ENCODE measurements around the gene FAAP20. TPM values are rescaled to one million over a fixed set of nuclear protein-coding genes. Genes with fewer than 3 reads are reported as not detected.

Gene FAAP20
- total and polyA plus RNA-seq, 2 experiments from 2014 or later = 79.1 to 167 TPM

DNA sequence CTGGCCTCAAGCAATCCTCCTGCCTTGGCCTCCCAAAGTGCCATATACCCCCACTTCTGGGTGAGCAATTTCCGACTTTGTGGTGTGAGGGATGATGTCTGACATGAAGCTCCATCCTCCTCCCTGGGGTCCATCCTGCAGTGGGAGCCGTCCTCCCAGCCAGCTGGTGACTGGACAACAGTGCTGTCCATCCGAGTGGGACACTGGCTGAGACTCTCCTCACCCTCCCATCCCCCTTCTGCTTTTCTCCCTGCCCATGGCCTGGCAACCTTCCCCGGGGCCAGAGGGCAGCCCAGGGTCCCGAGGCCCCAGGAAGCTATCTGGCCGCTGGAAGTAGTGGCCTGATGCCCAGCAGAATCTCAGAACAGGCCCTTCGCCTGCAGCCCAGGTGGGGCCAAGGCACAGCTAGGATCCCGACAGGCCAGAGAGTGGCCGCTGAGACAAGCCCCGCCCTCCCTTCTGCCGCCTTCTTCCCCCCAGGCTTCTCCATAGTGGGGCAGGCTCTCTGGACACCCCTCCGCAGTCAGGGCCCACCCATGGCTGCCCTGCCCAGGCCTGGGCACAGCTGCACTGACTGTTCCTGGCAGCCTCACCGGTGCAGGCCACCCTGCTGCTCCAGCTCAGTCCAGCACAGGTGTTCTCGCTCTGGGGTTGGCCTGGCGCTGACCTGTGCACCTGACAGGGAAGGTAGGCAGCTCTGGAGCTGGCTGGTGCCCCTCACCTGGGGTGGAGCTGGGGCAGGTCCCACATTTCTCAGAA, 8.4 kb upstream of the FAAP20 start:
- Histone ChIP-seq H3K9me2 (ENCODE audit: insufficient read depth) (no peaks in the 10 kb centered on the region), H3K4me1 (ENCODE audit: insufficient read depth) (peaks cover 10% of the 10 kb centered on the region; the same call in 1 of the 2 replicates), H3K36me3 (ENCODE audit: insufficient read depth) (no peaks in the 10 kb centered on the region), H3K4me2 (no peak overlapping the region), H3K27ac (ENCODE audit: low read depth) (no peak overlapping the region), H3F3A (replicated peaks; ENCODE audit: low read depth) (peaks cover 7% of the 10 kb centered on the region; the same call in 1 of the 2 replicates), H3K27me3 (ENCODE audit: insufficient read depth) (peaks cover 6% of the 10 kb centered on the region; the same call in 1 of the 2 replicates), H3K79me2 (replicated peaks; ENCODE audit: insufficient read depth) (no peaks in the 10 kb centered on the region; the same call in 1 of the 2 replicates), H2AFZ (no peak overlapping the region), H3K4me3 (no peak overlapping the region), H4K20me1 (replicated peaks; ENCODE audit: insufficient read depth) (no peaks in the 10 kb centered on the region)
- TF ChIP-seq NANOG (IDR thresholded peaks at IDR 0.05; ENCODE audit: borderline replicate concordance) (no peak), ZNF331 (CRISPR knock-in tag; IDR thresholded peaks at IDR 0.05; ENCODE audit: low read depth) (no peak), POLR2AphosphoS5 (IDR thresholded peaks at IDR 0.05; ENCODE audit: low read depth) (no peak), CREB1 (CRISPR knock-in tag; IDR thresholded peaks at IDR 0.05; ENCODE audit: low read depth) (no peak), EZH2 (IDR thresholded peaks at IDR 0.05; ENCODE audit: low read depth, unreplicated experiment) (no peak), JUNB (IDR thresholded peaks at IDR 0.05; ENCODE audit: unreplicated experiment) (no peak), EZH2phosphoT487 (IDR thresholded peaks at IDR 0.05; ENCODE audit: unreplicated experiment) (no peak), STAT1 (IDR thresholded peaks at IDR 0.05; ENCODE audit: unreplicated experiment) (no peak)
- TF ChIP-seq, protein P1, sequence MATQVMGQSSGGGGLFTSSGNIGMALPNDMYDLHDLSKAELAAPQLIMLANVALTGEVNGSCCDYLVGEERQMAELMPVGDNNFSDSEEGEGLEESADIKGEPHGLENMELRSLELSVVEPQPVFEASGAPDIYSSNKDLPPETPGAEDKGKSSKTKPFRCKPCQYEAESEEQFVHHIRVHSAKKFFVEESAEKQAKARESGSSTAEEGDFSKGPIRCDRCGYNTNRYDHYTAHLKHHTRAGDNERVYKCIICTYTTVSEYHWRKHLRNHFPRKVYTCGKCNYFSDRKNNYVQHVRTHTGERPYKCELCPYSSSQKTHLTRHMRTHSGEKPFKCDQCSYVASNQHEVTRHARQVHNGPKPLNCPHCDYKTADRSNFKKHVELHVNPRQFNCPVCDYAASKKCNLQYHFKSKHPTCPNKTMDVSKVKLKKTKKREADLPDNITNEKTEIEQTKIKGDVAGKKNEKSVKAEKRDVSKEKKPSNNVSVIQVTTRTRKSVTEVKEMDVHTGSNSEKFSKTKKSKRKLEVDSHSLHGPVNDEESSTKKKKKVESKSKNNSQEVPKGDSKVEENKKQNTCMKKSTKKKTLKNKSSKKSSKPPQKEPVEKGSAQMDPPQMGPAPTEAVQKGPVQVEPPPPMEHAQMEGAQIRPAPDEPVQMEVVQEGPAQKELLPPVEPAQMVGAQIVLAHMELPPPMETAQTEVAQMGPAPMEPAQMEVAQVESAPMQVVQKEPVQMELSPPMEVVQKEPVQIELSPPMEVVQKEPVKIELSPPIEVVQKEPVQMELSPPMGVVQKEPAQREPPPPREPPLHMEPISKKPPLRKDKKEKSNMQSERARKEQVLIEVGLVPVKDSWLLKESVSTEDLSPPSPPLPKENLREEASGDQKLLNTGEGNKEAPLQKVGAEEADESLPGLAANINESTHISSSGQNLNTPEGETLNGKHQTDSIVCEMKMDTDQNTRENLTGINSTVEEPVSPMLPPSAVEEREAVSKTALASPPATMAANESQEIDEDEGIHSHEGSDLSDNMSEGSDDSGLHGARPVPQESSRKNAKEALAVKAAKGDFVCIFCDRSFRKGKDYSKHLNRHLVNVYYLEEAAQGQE (IDR thresholded peaks at IDR 0.05; ENCODE audit: unreplicated experiment) = no peak
- TF ChIP-seq, protein P2, sequence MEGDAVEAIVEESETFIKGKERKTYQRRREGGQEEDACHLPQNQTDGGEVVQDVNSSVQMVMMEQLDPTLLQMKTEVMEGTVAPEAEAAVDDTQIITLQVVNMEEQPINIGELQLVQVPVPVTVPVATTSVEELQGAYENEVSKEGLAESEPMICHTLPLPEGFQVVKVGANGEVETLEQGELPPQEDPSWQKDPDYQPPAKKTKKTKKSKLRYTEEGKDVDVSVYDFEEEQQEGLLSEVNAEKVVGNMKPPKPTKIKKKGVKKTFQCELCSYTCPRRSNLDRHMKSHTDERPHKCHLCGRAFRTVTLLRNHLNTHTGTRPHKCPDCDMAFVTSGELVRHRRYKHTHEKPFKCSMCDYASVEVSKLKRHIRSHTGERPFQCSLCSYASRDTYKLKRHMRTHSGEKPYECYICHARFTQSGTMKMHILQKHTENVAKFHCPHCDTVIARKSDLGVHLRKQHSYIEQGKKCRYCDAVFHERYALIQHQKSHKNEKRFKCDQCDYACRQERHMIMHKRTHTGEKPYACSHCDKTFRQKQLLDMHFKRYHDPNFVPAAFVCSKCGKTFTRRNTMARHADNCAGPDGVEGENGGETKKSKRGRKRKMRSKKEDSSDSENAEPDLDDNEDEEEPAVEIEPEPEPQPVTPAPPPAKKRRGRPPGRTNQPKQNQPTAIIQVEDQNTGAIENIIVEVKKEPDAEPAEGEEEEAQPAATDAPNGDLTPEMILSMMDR (conservative IDR thresholded peaks at IDR 0.05; ENCODE audit: low read depth in 2 of 2) = no peak
- Mint-ChIP-seq H3K27me3 (ENCODE audit: insufficient read depth, low read depth, poor library complexity) (peaks cover 24% of the 10 kb centered on the region), H3K9me3 (no peaks in the 10 kb centered on the region), H3K27ac (no peak overlapping the region), H3K4me3 (no peak overlapping the region), H3K36me3 (ENCODE audit: low read depth) (no peaks in the 10 kb centered on the region), H3K4me1 (peaks cover 19% of the 10 kb centered on the region)
- ATAC-seq (no peak), DNase-seq (ENCODE audit: low spot score) (no peak)
